ENCODE measurements around the gene CFAP141.

The CFAP141 gene

GRCh38 chr1:154206196-154206595 is at the start of gene CFAP141:
Gene CFAP141 (minus strand): TSS chr1:154206333. CDS start chr1:154206307, 26 bp downstream.
- TF ChIP-seq, protein P1, sequence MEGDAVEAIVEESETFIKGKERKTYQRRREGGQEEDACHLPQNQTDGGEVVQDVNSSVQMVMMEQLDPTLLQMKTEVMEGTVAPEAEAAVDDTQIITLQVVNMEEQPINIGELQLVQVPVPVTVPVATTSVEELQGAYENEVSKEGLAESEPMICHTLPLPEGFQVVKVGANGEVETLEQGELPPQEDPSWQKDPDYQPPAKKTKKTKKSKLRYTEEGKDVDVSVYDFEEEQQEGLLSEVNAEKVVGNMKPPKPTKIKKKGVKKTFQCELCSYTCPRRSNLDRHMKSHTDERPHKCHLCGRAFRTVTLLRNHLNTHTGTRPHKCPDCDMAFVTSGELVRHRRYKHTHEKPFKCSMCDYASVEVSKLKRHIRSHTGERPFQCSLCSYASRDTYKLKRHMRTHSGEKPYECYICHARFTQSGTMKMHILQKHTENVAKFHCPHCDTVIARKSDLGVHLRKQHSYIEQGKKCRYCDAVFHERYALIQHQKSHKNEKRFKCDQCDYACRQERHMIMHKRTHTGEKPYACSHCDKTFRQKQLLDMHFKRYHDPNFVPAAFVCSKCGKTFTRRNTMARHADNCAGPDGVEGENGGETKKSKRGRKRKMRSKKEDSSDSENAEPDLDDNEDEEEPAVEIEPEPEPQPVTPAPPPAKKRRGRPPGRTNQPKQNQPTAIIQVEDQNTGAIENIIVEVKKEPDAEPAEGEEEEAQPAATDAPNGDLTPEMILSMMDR (IDR thresholded peaks at IDR 0.05; ENCODE audit: low read depth, low read length, missing control alignments) = no peak
- in situ Hi-C loops (cut with HindIII; ENCODE audit: low sequenced_read_pairs) = no loop called here

DNA sequence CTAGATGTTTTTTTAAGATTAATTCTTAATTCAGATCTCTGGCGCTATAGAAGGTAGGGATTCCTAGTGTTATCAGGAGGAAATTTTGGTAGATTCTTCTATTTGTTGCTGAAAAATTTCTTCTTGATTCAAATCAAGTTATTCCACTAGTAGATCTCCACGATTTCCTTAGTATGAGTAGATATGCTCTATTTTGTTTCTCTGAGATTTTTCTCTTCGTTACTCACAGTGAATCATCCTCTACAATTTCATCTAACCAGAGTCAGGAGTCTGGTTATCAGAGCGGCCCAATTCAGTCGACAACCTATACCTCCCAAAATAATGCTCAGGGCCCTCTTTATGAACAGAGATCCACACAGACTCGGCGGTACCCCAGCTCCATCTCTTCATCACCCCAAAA is 47.5 kb upstream of the CFAP141 start:
- in situ Hi-C loops (cut with HindIII; ENCODE audit: low sequenced_read_pairs) = no loop called here
- no peak overlapping the region for H3K4me3 ChIP-seq (ENCODE audit: low read depth, low read length)
- DNase-seq (ENCODE audit: low read depth) = no peak
- TF ChIP-seq, protein P1 (IDR thresholded peaks at IDR 0.05; ENCODE audit: low read depth, low read length, missing control alignments) = no peak

More at GRCh38 chr1:154206196-154206595, at the start of gene CFAP141:
- DNase-seq (ENCODE audit: low read depth) = no peak
- H3K4me3 ChIP-seq (ENCODE audit: low read depth, low read length) = no peak within 1 kb of the TSS

- H3K4me3 ChIP-seq (ENCODE audit: low read depth, low read length) = no peak overlapping the region
- no peak for DNase-seq (ENCODE audit: low read depth)
- in situ Hi-C loops (cut with HindIII; ENCODE audit: low sequenced_read_pairs) = no loop called here
- TF ChIP-seq, protein P1 (IDR thresholded peaks at IDR 0.05; ENCODE audit: low read depth, low read length, missing control alignments) = no peak
Observed at GRCh38 chr1:154241703-154242351, 35.7 kb upstream of the CFAP141 start.

DNA sequence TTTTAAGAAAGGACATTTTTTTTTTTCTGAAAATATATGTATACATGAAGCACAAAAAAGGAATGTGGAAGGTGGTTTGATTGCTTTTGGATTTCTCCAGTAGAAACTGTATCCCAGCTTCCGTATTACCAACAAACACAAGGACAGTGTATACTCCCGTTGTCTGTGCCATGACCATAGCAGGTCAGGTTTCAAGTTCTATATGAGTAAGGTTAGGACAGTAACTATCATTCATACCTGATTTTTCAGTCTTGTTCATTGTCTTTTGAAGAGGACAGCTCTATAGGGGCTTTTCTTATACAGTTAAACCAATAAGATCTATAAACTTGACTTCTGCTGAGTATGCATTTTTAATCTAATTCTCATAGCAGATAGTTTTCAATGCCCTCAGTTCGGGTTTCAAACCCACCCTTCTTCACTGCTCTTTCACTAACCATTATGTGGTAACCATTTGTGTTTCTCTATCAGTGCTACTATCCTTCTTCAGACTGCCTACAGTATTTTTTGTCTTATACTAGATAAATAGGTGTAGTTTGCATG is 34.2 kb upstream of the CFAP141 start:
- TF ChIP-seq, protein P1 (IDR thresholded peaks at IDR 0.05; ENCODE audit: low read depth, low read length, missing control alignments) = no peak
- DNase-seq (ENCODE audit: low read depth) = no peak
- in situ Hi-C loops (cut with HindIII; ENCODE audit: low sequenced_read_pairs) = no loop called here
- no peak overlapping the region for H3K4me3 ChIP-seq (ENCODE audit: low read depth, low read length)

DNA sequence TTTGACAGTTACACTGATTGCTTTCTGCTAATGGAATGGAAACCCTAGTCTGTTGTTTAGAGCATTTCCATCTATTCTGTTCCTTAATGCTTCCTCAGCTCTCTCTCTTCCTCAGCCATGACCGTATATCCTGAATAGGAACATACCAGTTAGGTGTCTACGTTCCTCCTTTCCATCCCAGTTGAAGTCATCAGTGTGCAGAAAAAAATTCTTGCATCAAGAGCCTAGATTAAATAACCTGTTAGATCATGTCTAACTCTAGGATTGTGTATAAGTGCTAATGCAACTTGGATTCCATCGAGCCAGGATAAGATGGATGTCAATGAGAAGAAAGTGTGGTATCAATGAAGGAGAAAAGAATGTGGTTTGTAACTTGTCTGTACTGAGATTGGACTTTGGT is 33.4 kb upstream of the CFAP141 start:
- H3K4me3 ChIP-seq (ENCODE audit: low read depth, low read length) = no peak overlapping the region
- TF ChIP-seq, protein P1 (IDR thresholded peaks at IDR 0.05; ENCODE audit: low read depth, low read length, missing control alignments) = no peak
- no peak for DNase-seq (ENCODE audit: low read depth)
- in situ Hi-C loops (cut with HindIII; ENCODE audit: low sequenced_read_pairs) = no loop called here

GRCh38 chr1:154237880-154238506 is 31.9 kb upstream of the CFAP141 start:
- TF ChIP-seq, protein P1 (IDR thresholded peaks at IDR 0.05; ENCODE audit: low read depth, low read length, missing control alignments) = no peak
- no peak overlapping the region for H3K4me3 ChIP-seq (ENCODE audit: low read depth, low read length)
- in situ Hi-C loops (cut with HindIII; ENCODE audit: low sequenced_read_pairs) = no loop called here
- DNase-seq (ENCODE audit: low read depth) = no peak
